NOMO-1 (cell line): Measurements from ENCODE around the gene CHSY1.

Experiments
- DNase-seq, 2 experiments: peaks; one replicate each; lab custom pipeline; 2025; ENCODE audit not compliant: unreplicated experiment in 2 of 2; lab: John Stamatoyannopoulos, UW

Gene CHSY1

GRCh38 chr15:101173233-101174119 lies 78.4 kb downstream of the CHSY1 start:
- DNase-seq, result no peak

GRCh38 chr15:101172501-101173071 lies 79.3 kb downstream of the CHSY1 start:
- DNase-seq, result no peak

DNA sequence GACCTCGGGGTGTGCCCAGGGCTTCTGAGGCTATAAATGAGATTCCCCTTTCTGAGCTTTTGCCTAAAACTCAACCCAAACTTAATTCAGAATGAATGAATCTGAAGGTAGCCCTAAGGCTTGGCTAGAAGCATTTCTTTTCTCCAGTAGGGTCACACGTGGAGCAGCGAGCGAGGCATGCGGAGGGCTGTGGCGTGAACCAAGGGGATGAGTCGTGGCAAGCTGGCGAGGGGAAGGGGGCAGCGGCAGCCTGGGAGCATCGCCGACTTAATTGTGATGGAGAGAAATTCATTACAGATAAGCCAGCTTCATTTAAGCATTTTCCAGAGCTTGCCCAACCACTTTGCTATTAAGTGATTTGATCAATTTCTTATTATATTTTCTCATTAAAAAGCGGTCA lies 79.9 kb downstream of the CHSY1 start:
- DNase-seq, result no peak

DNA sequence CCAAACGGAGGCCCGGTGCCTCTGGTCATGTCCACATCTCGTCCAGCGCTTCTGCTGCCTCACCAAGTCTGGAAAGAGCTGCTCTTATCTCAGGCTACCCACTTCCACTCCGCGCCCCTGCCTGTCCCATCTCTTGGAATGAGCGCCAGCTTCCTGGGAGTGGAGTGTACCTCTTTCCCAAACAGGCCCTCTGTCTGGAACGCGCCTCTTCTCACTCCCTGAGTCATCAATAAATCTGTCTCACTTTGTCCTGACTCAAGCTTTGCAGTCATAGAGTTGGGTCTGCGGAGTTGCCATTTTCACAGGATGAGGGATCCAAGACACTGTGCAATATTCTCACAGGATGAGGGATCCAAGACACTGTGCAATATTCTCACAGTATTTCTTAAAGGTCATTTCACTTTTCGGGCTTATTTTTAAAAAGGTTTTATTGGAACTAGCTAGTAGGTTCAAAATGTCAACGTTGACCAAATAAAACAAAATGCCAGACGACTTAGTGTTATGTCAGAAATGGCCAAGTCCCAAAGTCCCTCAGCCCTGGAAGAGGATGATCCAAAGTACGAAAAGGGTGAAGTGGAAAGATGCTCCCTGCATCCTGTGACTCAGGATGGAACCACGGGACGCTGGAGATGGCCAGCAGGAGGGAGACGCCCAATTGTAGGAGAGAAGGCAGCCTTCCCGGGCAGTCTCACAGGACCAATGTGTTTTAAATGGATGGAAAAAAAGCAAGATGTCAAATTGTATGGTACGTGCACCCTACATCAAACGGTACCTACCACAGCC lies 81.1 kb downstream of the CHSY1 start:
- no peak for DNase-seq

- DNase-seq, result no peak
Measured at GRCh38 chr15:101169495-101170071, 82.3 kb downstream of the CHSY1 start.

GRCh38 chr15:101168898-101169494 lies 82.9 kb downstream of the CHSY1 start:
- DNase-seq, result no peak

DNA sequence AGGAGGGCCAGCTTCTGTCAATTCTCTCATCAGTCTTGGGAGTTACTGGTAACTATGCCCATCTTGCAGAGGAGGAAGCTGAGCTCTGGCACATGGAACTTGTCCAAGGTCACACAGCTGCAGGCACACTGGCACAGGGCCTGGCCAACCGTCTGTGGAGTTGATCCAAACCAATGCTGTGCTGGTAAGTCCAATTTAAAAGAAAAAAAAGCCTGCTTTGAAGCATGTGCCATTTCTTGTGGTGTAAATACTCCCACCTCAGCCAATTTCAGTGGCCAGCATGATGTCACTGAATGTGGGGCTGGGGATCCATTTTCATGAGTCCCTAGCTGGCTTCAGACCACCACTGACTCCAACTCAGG lies 83.4 kb downstream of the CHSY1 start:
- no peak for DNase-seq

GRCh38 chr15:101167753-101168462 lies 83.9 kb downstream of the CHSY1 start:
- DNase-seq, result no peak

- no peak for DNase-seq
Measured at GRCh38 chr15:101167411-101167752, 84.5 kb downstream of the CHSY1 start.

GRCh38 chr15:101165905-101166471 lies 85.9 kb downstream of the CHSY1 start:
- no peak for DNase-seq

DNA sequence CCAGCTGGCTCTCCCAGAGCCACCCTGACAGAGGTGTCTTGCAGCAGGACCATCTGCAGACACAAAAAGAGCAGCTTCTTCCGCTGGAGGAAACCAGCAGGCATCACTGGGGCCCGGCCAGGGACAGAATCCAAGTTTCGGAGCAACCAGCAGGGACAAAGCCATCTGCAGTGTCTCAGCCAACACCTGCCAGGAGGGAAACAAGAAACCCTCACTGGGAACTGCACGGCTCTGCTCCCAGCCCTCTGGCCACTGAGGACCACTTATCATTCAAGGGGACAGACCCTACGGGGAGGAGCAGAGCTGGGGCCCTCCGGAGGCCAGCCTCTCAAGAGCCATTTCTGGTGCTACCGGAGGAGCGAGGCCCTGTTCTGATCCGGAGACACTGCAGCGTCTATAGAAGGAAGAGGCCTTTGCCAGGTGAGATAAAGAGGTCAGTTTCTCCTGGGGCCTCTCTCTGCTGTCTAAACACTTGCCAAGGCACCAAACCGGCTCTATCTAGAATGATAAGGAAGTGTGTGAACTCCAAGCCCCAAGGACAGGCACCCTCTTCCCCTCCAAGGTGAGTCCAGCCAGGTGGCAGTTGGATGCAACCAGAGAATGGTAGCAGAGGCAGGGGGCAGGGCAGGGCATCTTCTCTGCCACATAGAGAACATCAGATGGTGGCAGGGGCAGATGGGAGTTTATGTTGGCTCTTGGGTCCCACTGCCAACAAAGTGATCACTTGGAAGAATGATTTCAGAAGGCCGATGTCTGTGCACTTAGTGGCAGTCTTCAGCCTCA lies 89.0 kb downstream of the CHSY1 start:
- no peak for DNase-seq

- no peak for DNase-seq
Measured at GRCh38 chr15:101161656-101162055, 90.2 kb downstream of the CHSY1 start.

DNA sequence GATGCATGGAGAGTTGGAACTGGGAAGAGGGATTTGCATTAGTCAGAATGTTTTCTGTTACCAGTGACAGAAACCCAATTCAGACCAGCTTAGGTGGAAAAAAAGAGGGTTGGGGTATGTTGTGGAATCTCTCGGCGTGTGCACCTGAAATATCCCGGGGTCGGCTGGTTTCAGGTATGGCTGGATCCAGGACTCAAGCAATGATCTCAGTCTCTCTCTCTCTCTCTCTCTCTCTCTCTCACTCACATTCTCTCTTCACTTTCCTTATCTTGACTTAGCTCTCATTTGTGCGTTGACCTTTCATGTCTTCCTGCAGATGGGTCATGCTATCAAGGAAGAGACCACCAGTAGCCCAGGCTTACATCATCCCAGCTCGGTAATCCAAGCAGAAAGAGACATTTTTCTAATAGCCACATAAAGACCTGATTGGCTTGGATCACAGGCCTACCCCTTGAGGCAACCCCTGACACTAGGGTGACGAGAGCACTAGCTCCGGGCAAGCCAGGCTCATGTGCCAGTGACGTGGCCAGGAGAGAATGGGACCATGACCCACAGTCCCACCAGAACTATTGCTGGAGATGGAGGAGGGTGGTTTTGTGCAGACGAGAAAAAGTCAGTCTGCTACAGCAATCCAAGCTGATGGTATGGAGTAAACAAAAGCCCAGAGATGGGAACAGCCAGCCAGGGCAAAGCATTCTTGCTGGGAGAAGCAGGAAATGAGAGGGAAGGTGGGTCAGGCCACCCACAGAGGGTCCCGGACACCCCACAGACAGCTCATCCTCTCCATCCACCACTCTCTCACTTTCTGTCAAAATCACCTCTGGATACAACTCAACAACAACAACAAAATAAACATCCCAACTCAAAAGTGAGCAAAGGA lies 91.7 kb downstream of the CHSY1 start:
- DNase-seq, result no peak

DNA sequence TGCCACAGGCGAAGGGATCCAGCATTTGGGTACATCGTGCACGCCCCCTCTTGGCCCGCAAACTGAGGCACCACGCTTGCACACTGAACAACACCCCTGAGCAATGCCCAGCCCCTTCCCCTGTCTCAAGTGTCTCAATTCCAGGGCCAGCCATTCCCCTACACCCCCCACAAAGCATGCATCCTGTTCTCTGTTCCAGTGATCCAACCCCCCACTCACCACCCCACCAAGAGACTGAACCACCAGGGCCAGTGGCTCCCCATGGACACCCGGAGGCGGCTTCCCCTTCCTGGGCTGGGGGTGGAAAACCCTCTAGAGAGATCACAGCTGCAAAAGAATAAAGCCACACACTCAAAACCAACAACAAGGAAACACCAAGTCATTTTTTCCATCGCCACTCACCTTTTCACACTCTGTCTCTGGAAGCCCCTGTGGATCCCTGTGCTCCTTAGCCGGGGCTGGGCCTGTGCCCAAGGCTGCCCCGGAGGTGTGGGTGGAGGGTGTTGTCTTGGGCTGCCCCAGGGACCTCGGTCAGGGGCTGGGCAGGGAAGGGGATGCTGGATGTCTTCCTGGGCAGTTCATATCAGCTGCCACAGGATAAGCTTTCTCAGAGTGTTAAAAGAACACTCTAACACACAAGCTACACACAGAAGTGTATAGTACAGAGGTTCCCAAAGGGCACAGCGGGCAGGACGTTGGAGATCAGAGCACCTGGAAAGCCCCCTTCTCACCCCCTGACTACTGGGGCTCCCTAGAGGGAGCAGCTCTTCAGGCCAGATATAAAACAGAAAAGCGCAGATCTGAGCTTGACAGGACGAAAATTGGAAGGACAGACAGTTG lies 92.5 kb downstream of the CHSY1 start:
- no peak for DNase-seq

DNA sequence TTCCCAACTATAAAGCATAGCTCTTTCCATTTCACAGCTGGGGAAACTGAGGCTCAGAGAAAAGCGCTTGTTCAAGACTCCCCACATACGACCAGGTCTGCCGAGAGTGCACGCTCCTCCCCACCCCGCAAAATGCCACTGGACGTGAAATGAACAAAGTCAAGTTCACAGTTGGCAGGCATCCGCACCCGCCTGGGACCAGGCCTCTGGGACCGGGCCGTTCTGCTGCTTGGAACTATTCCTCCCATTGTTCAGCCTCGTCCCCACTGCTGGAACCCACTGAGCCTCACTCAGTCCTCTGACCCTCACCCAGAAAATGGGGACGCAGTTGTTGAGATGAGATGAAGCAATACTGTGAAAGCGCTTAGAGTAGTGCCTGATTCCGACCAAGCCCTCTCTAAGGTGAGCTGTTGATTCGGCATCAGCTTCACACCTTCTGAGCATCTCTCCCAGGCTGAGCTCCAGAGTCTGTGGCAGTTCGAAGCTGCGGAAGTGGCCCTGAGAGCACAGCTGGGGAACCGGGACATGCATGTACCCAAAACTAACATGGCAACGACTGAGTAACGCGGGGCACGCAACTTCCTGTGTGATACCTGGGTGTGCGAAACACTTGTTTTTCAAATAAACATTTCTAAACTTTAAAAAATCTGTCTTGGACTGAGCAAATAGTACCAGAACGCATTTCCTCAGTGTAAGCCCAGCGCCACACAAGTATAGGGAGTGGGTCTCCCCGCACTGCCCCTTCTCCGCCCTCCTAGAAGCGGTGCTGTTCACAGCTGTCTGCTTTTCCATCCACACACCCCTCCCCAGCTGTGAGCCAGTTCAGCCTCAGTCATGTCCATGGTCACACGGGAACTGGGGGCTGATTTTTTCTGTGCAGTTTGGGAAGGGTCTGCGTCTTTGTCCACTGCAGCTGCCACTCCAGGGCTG lies 93.4 kb downstream of the CHSY1 start:
- DNase-seq, result no peak

- no peak for DNase-seq
Measured at GRCh38 chr15:101157721-101158120, 94.1 kb downstream of the CHSY1 start.
